Esophagus squamous epithelium (tissue), 5 donors: Measurements from ENCODE around the gene NMNAT2. TPM values are rescaled to one million over a fixed set of nuclear protein-coding genes. Genes with fewer than 3 reads are reported as not detected.
"Not testable (repeated sequence)": the region's sequence is repeated elsewhere in the genome, so short reads cannot be mapped to it uniquely, and the experiment has no call there.

Experiments
- DNase-seq: peaks from one replicate; lab custom pipeline; 2025; lab: John Stamatoyannopoulos, UW
- H3K27ac ChIP-seq, 4 donors: fragments of 200-600 bp; sonication (generic); one replicate each; pipeline ENCODE4 v1.5.1; 2016 to 2019; ENCODE audit warnings: mild to moderate bottlenecking in 1 of 4
- H3K27me3 ChIP-seq, 4 donors: fragments of 200-600 bp; sonication (generic); 1 replicate in 3 of 4; 2 replicates in 1 of 4; pipeline versions ENCODE4 v1.5.1 to v1.6.0; 2017 to 2021; ENCODE audit warnings: antibody characterized with exemption in 1 of 4
- H3K36me3 ChIP-seq, 3 donors: fragments of 200-600 bp; sonication (generic); one replicate each; pipeline ENCODE4 v1.5.1; 2016 to 2019
- H3K4me1 ChIP-seq, 3 donors: fragments of 200-600 bp; sonication (generic); one replicate each; pipeline ENCODE4 v1.5.1; 2017 to 2019
- H3K4me3 ChIP-seq, 4 donors: fragments of 200-600 bp; sonication (generic); 1 replicate in 3 of 4; 2 replicates in 1 of 4; pipeline ENCODE4 v1.5.1; 2016 to 2019; ENCODE audit warnings: mild to moderate bottlenecking in 2 of 4, moderate library complexity in 1 of 4
- H3K9me3 ChIP-seq, 3 donors: fragments of 200-600 bp; sonication (generic); one replicate each; pipeline ENCODE4 v1.5.1; 2016 to 2019
- CTCF ChIP-seq, 6 experiments: fragments of 450-650 bp in 4 of 6; fragments of 200-600 bp in 2 of 6; sonication (generic) in 2 of 6; IDR thresholded peaks; one replicate each; pipeline ENCODE4 v1.5.1; 2016 to 2019; ENCODE audit warnings: antibody characterized with exemption in 6 of 6, mild to moderate bottlenecking in 4 of 6, moderate library complexity in 4 of 6
- POLR2A ChIP-seq, 4 donors: fragments of 450-650 bp; IDR thresholded peaks; one replicate each; pipeline ENCODE4 v1.6.1; 2017; ENCODE audit warnings: antibody characterized with exemption in 4 of 4, mild to moderate bottlenecking in 4 of 4, moderate library complexity in 3 of 4
- WGBS, 2 donors: methylation state at CpG; one replicate each; pipeline ENCODE4 v1.1.5; 2018; 5-methylcytosine and 5-hydroxymethylcytosine counted together
- intact Hi-C: fragments of 100-400 bp; cut with DNase I; formaldehyde crosslinking; loops from one replicate; pipeline ENCODE4 v1.15.0; 2022
- total RNA-seq, 4 donors: library from RNA; depleted of rRNA; stranded (reverse); fragments of >200 nt; gene quantifications; one replicate each; pipeline ENCODE4 v1.1.0, GENCODE V29; 2016
- donor health status: DM: yes; HTN: yes; CAD: no.

The NMNAT2 gene
- total RNA-seq, 4 donors from 2014 or later = 0.18 to 1.1 (median 0.26) TPM; not detected in 1

GRCh38 chr1:183245357-183245756 lies 172.8 kb downstream of the NMNAT2 start:
- Histone ChIP-seq H3K36me3 (peaks cover 0 to 13% (median 0%) of the 10 kb centered on the region in 3 donors), H3K27ac (peak overlapping the region in 2 of 4 donors; percentile 18 to 47), H3K4me3 (no peak overlapping the region), H3K9me3 (no peaks in the 10 kb centered on the region), H3K27me3 (no peaks in the 10 kb centered on the region), H3K4me1 (peaks cover 0 to 9% (median 6%) of the 10 kb centered on the region in 3 donors)
- intact Hi-C loops = no loop called here
- TF ChIP-seq POLR2A (IDR thresholded peaks at IDR 0.05) = no peak
- TF ChIP-seq CTCF (IDR thresholded peaks at IDR 0.05) = no peak
- no peak for DNase-seq
- WGBS, 2 donors = 86 to 87% methylated on average over 3 of the region's 3 CpGs

GRCh38 chr1:183244466-183244865 lies 173.7 kb downstream of the NMNAT2 start:
- 79 to 83% methylated on average over 1 of the region's 1 CpG for WGBS, 2 donors
- no peaks in the 10 kb centered on the region for H3K9me3 ChIP-seq
- TF ChIP-seq CTCF (IDR thresholded peaks at IDR 0.05) (no peak), POLR2A (IDR thresholded peaks at IDR 0.05) (no peak)
- DNase-seq = no peak
- H3K27ac ChIP-seq = peak overlapping the region in 3 of 4 donors; percentile 58 to 85 (median 79)
- no peak overlapping the region for H3K4me3 ChIP-seq
- H3K27me3 ChIP-seq = no peaks in the 10 kb centered on the region
- intact Hi-C loops = no loop called here
- peaks cover 0 to 22% (median 0%) of the 10 kb centered on the region in 3 donors for H3K36me3 ChIP-seq
- H3K4me1 ChIP-seq = peaks cover 0 to 11% (median 6%) of the 10 kb centered on the region in 3 donors

GRCh38 chr1:183243161-183244050 lies 174.8 kb downstream of the NMNAT2 start:
- Histone ChIP-seq H3K27ac (peak overlapping the region in 3 of 4 donors; percentile 64 to 85 (median 79)), H3K27me3 (no peaks in the 10 kb centered on the region), H3K4me3 (no peak overlapping the region), H3K9me3 (no peaks in the 10 kb centered on the region), H3K4me1 (peaks cover 0 to 15% (median 6%) of the 10 kb centered on the region in 3 donors), H3K36me3 (peaks cover 0 to 25% (median 0%) of the 10 kb centered on the region in 3 donors)
- TF ChIP-seq POLR2A (IDR thresholded peaks at IDR 0.05) = no peak
- TF ChIP-seq CTCF (IDR thresholded peaks at IDR 0.05) = no peak
- intact Hi-C loops = no loop called here
- no peak for DNase-seq
- WGBS, 2 donors = 59 to 77% methylated on average over 2 to 5 of the region's 5 CpGs

- TF ChIP-seq CTCF (IDR thresholded peaks at IDR 0.05) (no peak), POLR2A (IDR thresholded peaks at IDR 0.05) (no peak)
- intact Hi-C loops = no loop called here
- WGBS, 2 donors = 66 to 68% methylated on average over 3 of the region's 3 CpGs
- no peak for DNase-seq
- Histone ChIP-seq H3K27me3 (no peaks in the 10 kb centered on the region), H3K9me3 (no peaks in the 10 kb centered on the region), H3K4me1 (peaks cover 0 to 15% (median 6%) of the 10 kb centered on the region in 3 donors), H3K27ac (peak overlapping the region in 3 of 4 donors; percentile 64 to 85 (median 79)), H3K36me3 (peaks cover 0 to 25% (median 0%) of the 10 kb centered on the region in 3 donors), H3K4me3 (no peak overlapping the region)
Measured at GRCh38 chr1:183242556-183242955, 175.6 kb downstream of the NMNAT2 start.

- WGBS, 2 donors = 56 to 64% methylated on average over 3 of the region's 3 CpGs
- H3K27me3 ChIP-seq = no peaks in the 10 kb centered on the region
- H3K27ac ChIP-seq = peak overlapping the region in 3 of 4 donors; percentile 64 to 85 (median 79)
- DNase-seq = no peak
- H3K4me3 ChIP-seq = no peak overlapping the region
- no peaks in the 10 kb centered on the region for H3K9me3 ChIP-seq
- TF ChIP-seq CTCF (IDR thresholded peaks at IDR 0.05) = no peak
- TF ChIP-seq POLR2A (IDR thresholded peaks at IDR 0.05) = no peak
- H3K36me3 ChIP-seq = peaks cover 0 to 25% (median 0%) of the 10 kb centered on the region in 3 donors
- H3K4me1 ChIP-seq = peaks cover 0 to 15% (median 6%) of the 10 kb centered on the region in 3 donors
- intact Hi-C loops = no loop called here
Measured at GRCh38 chr1:183241471-183241870, 176.7 kb downstream of the NMNAT2 start.

GRCh38 chr1:183240853-183241252 lies 177.3 kb downstream of the NMNAT2 start:
- intact Hi-C loops, DNase-seq, H3K27me3 ChIP-seq, H3K9me3 ChIP-seq, H3K4me3 ChIP-seq: not testable (repeated sequence)
- Histone ChIP-seq H3K27ac (peak overlapping the region in 3 of 4 donors; percentile 64 to 79 (median 79)), H3K4me1 (peaks cover 0 to 15% (median 6%) of the 10 kb centered on the region in 3 donors), H3K36me3 (peaks cover 0 to 25% (median 0%) of the 10 kb centered on the region in 3 donors)
- 89 to 90% methylated on average over 8 of the region's 8 CpGs for WGBS, 2 donors
